Endodermal cell (in vitro differentiated cells): Measurements from ENCODE around the gene ANLN. TPM values are rescaled to one million over a fixed set of nuclear protein-coding genes. Genes with fewer than 3 reads are reported as not detected.
"Not testable (repeated sequence)": the region's sequence is repeated elsewhere in the genome, so short reads cannot be mapped to it uniquely, and the experiment has no call there.

ENCODE experiments used
- DNase-seq: peaks from one replicate; pipeline ENCODE4 v3.0.0-alpha.2; 2017
- H3K27ac ChIP-seq: 2 replicates; pipeline ENCODE4 v1.5.1; 2013; ENCODE audit warnings: mild to moderate bottlenecking, low read depth, low read length, moderate library complexity
- H3K27me3 ChIP-seq: 2 replicates; pipeline ENCODE4 v1.6.1; 2013; ENCODE audit warnings: mild to moderate bottlenecking, low read length, moderate library complexity; ENCODE audit not compliant: insufficient read depth, control insufficient read depth, poor library complexity, severe bottlenecking
- H3K36me3 ChIP-seq: 2 replicates; pipeline ENCODE4 v1.7.0; 2013; ENCODE audit warnings: mild to moderate bottlenecking, low read length, moderate library complexity; ENCODE audit not compliant: control insufficient read depth, insufficient read depth
- H3K4me1 ChIP-seq: one replicate; pipeline ENCODE4 v1.7.0; 2013; ENCODE audit warnings: low read length; ENCODE audit not compliant: control insufficient read depth, insufficient read depth
- H3K4me3 ChIP-seq: 2 replicates; pipeline ENCODE4 v1.5.1; 2013; ENCODE audit warnings: mild to moderate bottlenecking, low read length, moderate library complexity
- H3K9ac ChIP-seq: 2 replicates; pipeline ENCODE4 v1.6.1; 2013; ENCODE audit warnings: mild to moderate bottlenecking, low read length, moderate library complexity; ENCODE audit not compliant: poor library complexity, severe bottlenecking; ENCODE audit errors: extremely low read depth
- H3K9me3 ChIP-seq: 2 replicates; pipeline ENCODE4 v1.6.1; 2013; ENCODE audit warnings: mild to moderate bottlenecking, low read length, moderate library complexity; ENCODE audit not compliant: control insufficient read depth
- H3K27ac Mint-ChIP-seq: 2 replicates; pipeline ENCODE4 v1.8.0; 2020; ENCODE audit warnings: mixed read lengths
- H3K27me3 Mint-ChIP-seq: 2 replicates; pipeline ENCODE4 v1.8.0; 2021; ENCODE audit warnings: mild to moderate bottlenecking, mixed read lengths; ENCODE audit not compliant: insufficient read depth
- H3K36me3 Mint-ChIP-seq: 2 replicates; pipeline ENCODE4 v1.8.0; 2020; ENCODE audit warnings: low read depth, mixed read lengths
- H3K4me1 Mint-ChIP-seq: 2 replicates; pipeline ENCODE4 v1.8.0; 2020; ENCODE audit warnings: mixed read lengths
- H3K4me3 Mint-ChIP-seq: 2 replicates; pipeline ENCODE4 v1.8.0; 2020; ENCODE audit warnings: mild to moderate bottlenecking, moderate library complexity, mixed read lengths
- H3K9me3 Mint-ChIP-seq: 2 replicates; pipeline ENCODE4 v1.8.0; 2020; ENCODE audit warnings: mild to moderate bottlenecking, mixed read lengths
- WGBS, 2 experiments: methylation state at CpG; one replicate each; pipeline versions ENCODE4 v1.1.5 to v1.1.7; 2013; ENCODE audit warnings: missing lambda C conversion rate in 2 of 2, mixed read lengths in 1 of 2; ENCODE audit not compliant: insufficient coverage in 1 of 2, insufficient read length in 1 of 2; 5-methylcytosine and 5-hydroxymethylcytosine counted together
- total RNA-seq, 2 donors: library from RNA; stranded (reverse); fragmentation: NEBNext Ultra II Directional in 1 of 2; extraction: Animal tissue kit (Norgen Biotek cat#: 25700) in 1 of 2; gene quantifications; 2 replicates in 1 of 2; 3 replicates in 1 of 2; pipeline ENCODE4 v1.2.1, GENCODE V29; 2021
- TF ChIP-seq, protein P1 (sequence below): fragments of 200-600 bp; sonication (generic); conservative IDR thresholded peaks from 2 replicates; pipeline ENCODE4 v1.5.0; 2021; ENCODE audit warnings: antibody characterized with exemption, mild to moderate bottlenecking

Gene ANLN
- total RNA-seq, 2 donors from 2014 or later, result 78.6 to 138 TPM

DNA sequence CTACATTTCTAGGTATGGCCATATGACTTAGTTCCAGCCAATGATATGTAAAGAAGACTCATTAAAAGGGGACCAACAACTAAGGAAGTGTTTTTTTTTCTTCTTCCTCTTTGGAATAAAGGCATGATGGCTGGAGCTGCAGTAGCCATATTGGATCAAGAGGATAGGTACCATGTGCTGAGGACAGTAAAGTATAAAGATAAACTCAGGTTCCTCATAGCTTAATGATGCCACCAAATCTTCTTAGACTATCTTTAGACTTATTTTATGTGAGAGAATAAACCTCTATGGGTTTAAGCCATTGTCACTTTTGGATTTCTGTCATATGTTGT, 85.3 kb downstream of the ANLN start:
- TF ChIP-seq, protein P1, sequence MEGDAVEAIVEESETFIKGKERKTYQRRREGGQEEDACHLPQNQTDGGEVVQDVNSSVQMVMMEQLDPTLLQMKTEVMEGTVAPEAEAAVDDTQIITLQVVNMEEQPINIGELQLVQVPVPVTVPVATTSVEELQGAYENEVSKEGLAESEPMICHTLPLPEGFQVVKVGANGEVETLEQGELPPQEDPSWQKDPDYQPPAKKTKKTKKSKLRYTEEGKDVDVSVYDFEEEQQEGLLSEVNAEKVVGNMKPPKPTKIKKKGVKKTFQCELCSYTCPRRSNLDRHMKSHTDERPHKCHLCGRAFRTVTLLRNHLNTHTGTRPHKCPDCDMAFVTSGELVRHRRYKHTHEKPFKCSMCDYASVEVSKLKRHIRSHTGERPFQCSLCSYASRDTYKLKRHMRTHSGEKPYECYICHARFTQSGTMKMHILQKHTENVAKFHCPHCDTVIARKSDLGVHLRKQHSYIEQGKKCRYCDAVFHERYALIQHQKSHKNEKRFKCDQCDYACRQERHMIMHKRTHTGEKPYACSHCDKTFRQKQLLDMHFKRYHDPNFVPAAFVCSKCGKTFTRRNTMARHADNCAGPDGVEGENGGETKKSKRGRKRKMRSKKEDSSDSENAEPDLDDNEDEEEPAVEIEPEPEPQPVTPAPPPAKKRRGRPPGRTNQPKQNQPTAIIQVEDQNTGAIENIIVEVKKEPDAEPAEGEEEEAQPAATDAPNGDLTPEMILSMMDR, result no peak
- Histone ChIP-seq H3K27me3 (no peaks in the 10 kb centered on the region), H3K36me3 (no peaks in the 10 kb centered on the region), H3K4me3 (no peak overlapping the region), H3K9me3 (no peaks in the 10 kb centered on the region), H3K27ac (no peak overlapping the region), H3K4me1 (no peaks in the 10 kb centered on the region), H3K9ac (no peak overlapping the region)
- Mint-ChIP-seq H3K4me3 (no peak overlapping the region), H3K27ac (no peak overlapping the region), H3K27me3 (no peaks in the 10 kb centered on the region), H3K4me1 (peaks cover 3% of the 10 kb centered on the region), H3K9me3 (no peaks in the 10 kb centered on the region), H3K36me3 (no peaks in the 10 kb centered on the region)
- DNase-seq, result no peak

GRCh38 chr7:36475381-36475780, 85.7 kb downstream of the ANLN start:
- TF ChIP-seq, protein P1, result peak; percentile 46
- Histone ChIP-seq H3K4me1 (no peaks in the 10 kb centered on the region), H3K9me3 (no peaks in the 10 kb centered on the region), H3K27ac (no peak overlapping the region), H3K4me3 (no peak overlapping the region), H3K36me3 (no peaks in the 10 kb centered on the region), H3K9ac (no peak overlapping the region), H3K27me3 (no peaks in the 10 kb centered on the region)
- WGBS, 2 experiments, result 86% methylated on average over 2 of the region's 3 CpGs; no CpG with 5 or more reads in 1 of the 2 experiments
- no peak for DNase-seq
- H3K4me3 Mint-ChIP-seq, result no peak overlapping the region
- peaks cover 3% of the 10 kb centered on the region for H3K4me1 Mint-ChIP-seq
- H3K36me3 Mint-ChIP-seq, result no peaks in the 10 kb centered on the region
- H3K9me3 Mint-ChIP-seq, result no peaks in the 10 kb centered on the region
- no peak overlapping the region for H3K27ac Mint-ChIP-seq
- no peaks in the 10 kb centered on the region for H3K27me3 Mint-ChIP-seq

DNA sequence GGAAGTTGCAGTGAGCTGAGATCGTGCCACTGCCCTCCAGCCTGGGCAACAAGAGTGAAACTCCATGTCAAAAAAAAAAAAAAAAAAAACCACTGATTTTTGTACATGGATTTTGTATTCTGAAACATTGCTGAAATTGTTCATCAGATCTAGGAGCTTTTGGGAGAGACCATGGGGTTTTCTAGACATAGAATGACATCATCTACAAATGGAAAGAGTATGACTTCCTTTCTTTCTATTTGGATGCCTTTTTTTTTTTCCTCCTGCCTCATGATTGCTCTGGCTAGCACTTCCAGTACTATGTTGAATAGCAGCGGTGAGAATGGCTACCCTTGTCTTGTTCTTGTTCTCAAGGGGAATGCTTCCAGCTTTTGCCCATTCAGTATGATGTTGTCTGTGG, 89.1 kb downstream of the ANLN start:
- Mint-ChIP-seq H3K4me1 (no peaks in the 10 kb centered on the region), H3K27ac (no peak overlapping the region), H3K36me3 (no peaks in the 10 kb centered on the region), H3K27me3 (no peaks in the 10 kb centered on the region), H3K9me3 (no peaks in the 10 kb centered on the region), H3K4me3 (no peak overlapping the region)
- H3K9me3 ChIP-seq, result no peaks in the 10 kb centered on the region
- H3K36me3 ChIP-seq, result no peaks in the 10 kb centered on the region
- no peak overlapping the region for H3K9ac ChIP-seq
- no peak for DNase-seq
- H3K4me3 ChIP-seq, result no peak overlapping the region
- no peaks in the 10 kb centered on the region for H3K27me3 ChIP-seq
- WGBS, 2 experiments, result 94% methylated on average over 2 of the region's 2 CpGs; no CpG with 5 or more reads in 1 of the 2 experiments
- no peaks in the 10 kb centered on the region for H3K4me1 ChIP-seq
- TF ChIP-seq, protein P1, result no peak
- no peak overlapping the region for H3K27ac ChIP-seq

DNA sequence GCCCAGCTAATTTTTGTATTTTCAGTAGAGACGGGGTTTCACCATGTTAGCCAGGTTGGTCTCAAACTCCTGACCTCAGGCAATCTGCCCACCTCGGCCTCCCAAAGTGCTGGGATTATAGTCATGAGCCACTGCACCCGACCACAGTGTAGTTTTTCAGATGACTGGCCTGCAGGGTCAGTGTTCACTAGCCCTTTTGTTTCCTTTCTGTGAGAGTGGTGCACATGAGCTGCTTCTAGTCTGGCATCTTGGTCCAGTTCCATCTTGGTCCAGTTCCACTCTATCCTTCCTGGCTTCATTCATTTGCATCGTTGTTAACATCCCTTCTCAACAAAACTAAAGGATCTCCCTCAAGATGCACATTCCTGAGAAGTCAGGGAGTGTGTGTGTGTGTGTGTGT, 94.2 kb downstream of the ANLN start:
- not testable (repeated sequence) for H3K4me3 Mint-ChIP-seq

More for the DNA sequence above, 94.2 kb downstream of the ANLN start:
- H3K4me1 Mint-ChIP-seq, H3K9me3 ChIP-seq, H3K4me3 ChIP-seq, H3K9ac ChIP-seq, H3K4me1 ChIP-seq, H3K27me3 ChIP-seq, H3K27ac ChIP-seq, DNase-seq, H3K27ac Mint-ChIP-seq, H3K36me3 Mint-ChIP-seq, H3K27me3 Mint-ChIP-seq, H3K36me3 ChIP-seq, H3K9me3 Mint-ChIP-seq: not testable (repeated sequence)
- WGBS, 2 experiments, result 90 to 93% methylated on average over 3 to 4 of the region's 4 CpGs
